T-cell (primary cell): ENCODE results near the gene JSRP1. TPM values are rescaled to one million over a fixed set of nuclear protein-coding genes. Genes with fewer than 3 reads are reported as not detected.
A peak's percentile ranks its signal among the peaks of the same experiment; 100 is the strongest.

Experiments
- ATAC-seq, 4 experiments: fragments of 200-7000 bp in 3 of 4; fragments of 150-1000 bp in 1 of 4; cut with Tn5 transposase; replicated peaks in 1 of 4; 1 replicate in 3 of 4; 2 replicates in 1 of 4; pipeline ENCODE4 v1.10.0; 2021; ENCODE audit warnings: moderate library complexity in 3 of 4, mild to moderate bottlenecking in 2 of 4, moderate number of reproducible peaks in 1 of 4
- CTCF ChIA-PET, 2 donors: fragments of 300-600 bp; sonication (Branson Sonifier 250); formaldehyde crosslinking; loops; one replicate each; lab custom pipeline; 2022; ENCODE audit warnings: antibody characterized with exemption in 2 of 2; lab: Charles Lee
- POLR2A ChIA-PET, 2 donors: fragments of 300-600 bp; sonication (Branson Sonifier 250); formaldehyde crosslinking; loops; one replicate each; lab custom pipeline; 2022; ENCODE audit warnings: antibody characterized with exemption in 2 of 2; lab: Charles Lee
- DNase-seq, 35 experiments: peaks; one replicate each; pipeline versions ENCODE4 v3.0.0 to v3.0.0-alpha.2; 2013 to 2023
- H3K27ac ChIP-seq: one replicate; pipeline ENCODE4 v1.5.1; 2013; ENCODE audit warnings: low read length
- H3K27me3 ChIP-seq, 2 experiments: replicated peaks in 1 of 2; 1 replicate in 1 of 2; 2 replicates in 1 of 2; pipeline versions ENCODE4 v1.6.1 to v1.7.0; 2013; ENCODE audit warnings: low read length in 1 of 2, mixed read lengths in 1 of 2; ENCODE audit not compliant: control insufficient read depth in 2 of 2, insufficient read depth in 2 of 2; ENCODE audit errors: extremely low read depth in 1 of 2
- H3K36me3 ChIP-seq, 2 donors: 1 replicate in 1 of 2; 2 replicates in 1 of 2; pipeline versions ENCODE4 v1.6.1 to v1.7.0; 2013; ENCODE audit warnings: low read length in 1 of 2; ENCODE audit not compliant: control insufficient read depth in 2 of 2, insufficient read depth in 1 of 2; ENCODE audit errors: extremely low read depth in 1 of 2
- H3K4me1 ChIP-seq, 2 experiments: 1 replicate in 1 of 2; 2 replicates in 1 of 2; pipeline versions ENCODE4 v1.6.1 to v1.7.0; 2013; ENCODE audit warnings: low read length in 2 of 2, mixed read lengths in 1 of 2; ENCODE audit not compliant: insufficient read depth in 2 of 2, control insufficient read depth in 1 of 2; ENCODE audit errors: extremely low read depth in 1 of 2
- H3K4me3 ChIP-seq, 2 donors: 1 replicate in 1 of 2; 2 replicates in 1 of 2; pipeline versions ENCODE4 v1.5.1 to v1.7.0; 2013; ENCODE audit warnings: mild to moderate bottlenecking in 2 of 2, low read length in 1 of 2, moderate library complexity in 1 of 2; ENCODE audit not compliant: control insufficient read depth in 1 of 2; ENCODE audit errors: extremely low read depth in 1 of 2
- H3K9me3 ChIP-seq: 2 replicates; pipeline ENCODE4 v1.7.0; 2013
- H3K27ac Mint-ChIP-seq, 2 donors: one replicate each; pipeline ENCODE4 v1.8.0; 2020 to 2021; ENCODE audit warnings: mild to moderate bottlenecking in 2 of 2, mixed read lengths in 2 of 2
- H3K27me3 Mint-ChIP-seq, 2 donors: one replicate each; pipeline ENCODE4 v1.8.0; 2021 to 2022; ENCODE audit warnings: mixed read lengths in 2 of 2
- H3K36me3 Mint-ChIP-seq: one replicate; pipeline ENCODE4 v1.8.0; 2021; ENCODE audit warnings: mixed read lengths
- H3K4me1 Mint-ChIP-seq, 3 donors: one replicate each; pipeline ENCODE4 v1.8.0; 2020 to 2022; ENCODE audit warnings: mixed read lengths in 3 of 3, mild to moderate bottlenecking in 1 of 3
- H3K4me3 Mint-ChIP-seq, 3 donors: one replicate each; pipeline ENCODE4 v1.8.0; 2020 to 2022; ENCODE audit warnings: mild to moderate bottlenecking in 3 of 3, mixed read lengths in 3 of 3, moderate library complexity in 3 of 3
- H3K9me3 Mint-ChIP-seq, 3 donors: one replicate each; pipeline ENCODE4 v1.8.0; 2020 to 2022; ENCODE audit warnings: mixed read lengths in 3 of 3
- WGBS: methylation state at CpG from one replicate; pipeline ENCODE4 v1.1.5; 2013; ENCODE audit warnings: missing lambda C conversion rate; ENCODE audit not compliant: insufficient coverage; 5-methylcytosine and 5-hydroxymethylcytosine counted together
- total RNA-seq, 35 experiments: library from RNA in 6 of 35; stranded (reverse) in 6 of 35; fragments of 120-200 nt in 1 of 35; gene quantifications; one replicate each; pipeline versions ENCODE4 v1.2.1 to v1.2.4 and lab custom pipeline; 2013 to 2026

JSRP1 gene, protein sequence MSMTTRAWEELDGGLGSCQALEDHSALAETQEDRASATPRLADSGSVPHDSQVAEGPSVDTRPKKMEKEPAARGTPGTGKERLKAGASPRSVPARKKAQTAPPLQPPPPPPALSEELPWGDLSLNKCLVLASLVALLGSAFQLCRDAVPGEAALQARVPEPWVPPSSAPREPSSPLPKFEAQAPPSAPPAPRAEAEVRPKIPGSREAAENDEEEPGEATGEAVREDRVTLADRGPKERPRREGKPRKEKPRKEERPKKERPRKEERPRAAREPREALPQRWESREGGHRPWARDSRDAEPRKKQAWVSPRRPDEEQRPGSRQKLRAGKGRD
- total RNA-seq (1 to 10 TPM in 2 of 5 donors, under 1 TPM in 2, not detected in 1; 0.42 to 1.5 (median 1.0) TPM), total RNA-seq (lab: John Stamatoyannopoulos, UW) (0.18 to 2.5 (median 0.83) reads per million in 29 experiments)
- 0.72 TPM for total RNA-seq (2013)

DNA sequence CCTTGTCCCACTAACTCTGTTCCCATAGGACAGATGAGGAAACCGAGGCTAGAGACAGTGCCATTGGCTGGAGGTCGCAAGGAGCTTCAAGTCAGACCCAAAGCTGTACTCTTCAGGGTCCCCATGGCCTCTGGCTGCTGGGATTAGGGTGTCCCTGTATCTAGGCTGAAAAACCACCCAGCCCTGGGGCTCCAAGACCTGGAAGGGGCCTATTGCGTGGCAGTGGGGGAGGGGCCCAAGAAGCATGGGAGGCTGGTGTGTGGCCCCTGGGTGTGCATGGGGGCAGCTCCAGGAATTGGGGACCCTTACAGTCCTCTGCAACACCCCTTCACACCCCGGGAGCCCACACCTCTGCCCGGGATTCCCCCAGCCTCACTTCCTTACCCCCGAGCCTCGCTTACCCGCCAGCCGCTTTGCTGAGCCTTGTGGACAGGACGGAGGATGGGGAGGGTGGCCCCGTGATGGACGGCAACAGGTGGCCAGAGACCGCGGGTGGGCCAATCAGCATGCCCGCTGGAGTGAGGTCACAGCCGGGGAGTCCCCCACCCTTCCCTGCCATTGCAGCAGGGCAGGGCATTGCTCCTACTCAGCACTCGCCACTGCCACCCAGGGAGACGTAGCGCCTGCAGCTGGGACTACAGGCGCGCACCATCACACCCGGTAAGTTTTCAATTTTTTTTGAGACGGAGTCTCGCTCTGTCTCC lies at the start of gene JSRP1:
TSS of gene JSRP1 (minus strand) at position 436 of the 704 bp plus-strand sequence. CDS start 1,103 bp downstream, outside the sequence.
- peak within 1 kb of the TSS in 2 of 3 donors; percentile 13 to 54 for H3K4me3 Mint-ChIP-seq
- DNase-seq (peak in 1 of 35 experiments; percentile 32), ATAC-seq (no peak)
- H3K4me1 Mint-ChIP-seq, result peaks cover 33 to 52% (median 37%) of the 10 kb centered on the region in 3 donors
- no peaks in the 10 kb centered on the region for H3K9me3 ChIP-seq
- 78% methylated on average over 15 of the region's 24 CpGs for WGBS
- ChIA-PET CTCF (no interaction called here), POLR2A (no interaction called here)
- peak within 1 kb of the TSS; percentile 98 for H3K27ac Mint-ChIP-seq
- H3K27me3 ChIP-seq, result peaks cover 0 to 31% of the 10 kb centered on the region in 2 experiments
- peak within 1 kb of the TSS; percentile 95 for H3K27ac ChIP-seq
- no peaks in the 10 kb centered on the region for H3K36me3 Mint-ChIP-seq
- H3K4me3 ChIP-seq, result no peak within 1 kb of the TSS
- no peaks in the 10 kb centered on the region for H3K9me3 Mint-ChIP-seq
- peaks cover 0 to 12% of the 10 kb centered on the region in 2 donors for H3K27me3 Mint-ChIP-seq
- H3K36me3 ChIP-seq, result no peaks in the 10 kb centered on the region
- H3K4me1 ChIP-seq, result peaks cover 9 to 76% of the 10 kb centered on the region in 2 experiments

DNA sequence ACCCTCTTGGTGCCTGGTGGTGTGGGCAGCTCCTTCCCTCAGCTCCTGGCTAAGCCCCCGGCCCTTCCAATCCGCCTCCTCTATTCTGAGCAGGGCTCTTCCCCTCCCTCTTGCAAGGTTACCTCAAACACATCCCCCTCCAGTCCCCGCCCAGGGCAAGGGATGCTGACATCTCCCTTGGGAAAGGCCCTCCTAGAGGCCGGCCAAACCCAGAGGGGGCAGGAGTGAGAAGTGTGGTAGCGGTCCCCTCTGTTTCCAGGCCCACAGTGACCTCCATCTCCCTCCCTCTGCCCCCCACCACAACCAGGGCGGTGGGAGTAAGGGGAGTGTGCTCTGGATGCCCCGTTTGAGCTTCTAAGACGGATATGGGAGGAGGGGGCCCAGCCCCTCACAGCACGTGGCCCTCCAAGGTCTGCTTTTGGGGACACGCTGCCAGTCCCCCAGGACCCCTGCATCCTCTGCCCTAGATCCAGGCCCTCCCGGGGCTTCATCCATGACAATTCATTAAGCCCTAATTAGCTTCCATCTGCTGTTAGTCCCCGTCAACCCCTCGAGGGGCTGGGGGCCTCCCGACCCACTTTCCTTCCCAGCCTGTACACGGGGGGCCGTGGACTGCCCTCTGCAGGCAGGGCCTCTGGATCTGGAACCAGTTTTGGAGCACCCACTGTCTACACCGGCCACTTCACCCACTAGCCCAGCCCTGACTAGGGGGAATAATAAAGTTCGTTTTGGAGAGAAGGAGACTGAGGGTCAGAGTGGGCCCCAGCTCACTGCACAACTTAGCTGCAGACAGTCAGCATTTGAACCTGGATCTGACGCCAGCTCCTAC lies 49.4 kb upstream of the JSRP1 start:
- Histone ChIP-seq H3K9me3 (no peaks in the 10 kb centered on the region), H3K27me3 (peaks cover 0 to 92% of the 10 kb centered on the region in 2 experiments), H3K27ac (no peak overlapping the region), H3K4me3 (no peak overlapping the region), H3K4me1 (peaks cover 0 to 30% of the 10 kb centered on the region in 2 experiments), H3K36me3 (no peaks in the 10 kb centered on the region)
- no peaks in the 10 kb centered on the region for H3K36me3 Mint-ChIP-seq
- ChIA-PET CTCF (no interaction called here), POLR2A (interaction anchor here in 1 of 2 donors (0.5 kb wide), 1 partner anchor 9 kb away, joined by 3 read pairs; no protein-coding TSS in a partner anchor)
- DNase-seq, result no peak
- no peak overlapping the region for H3K27ac Mint-ChIP-seq
- WGBS, result 78% methylated on average over 3 of the region's 19 CpGs
- H3K4me3 Mint-ChIP-seq, result no peak overlapping the region
- peaks cover 13 to 25% (median 14%) of the 10 kb centered on the region in 3 donors for H3K4me1 Mint-ChIP-seq
- H3K9me3 Mint-ChIP-seq, result no peaks in the 10 kb centered on the region
- ATAC-seq, result no peak
- H3K27me3 Mint-ChIP-seq, result peaks cover 36 to 61% of the 10 kb centered on the region in 2 donors

DNA sequence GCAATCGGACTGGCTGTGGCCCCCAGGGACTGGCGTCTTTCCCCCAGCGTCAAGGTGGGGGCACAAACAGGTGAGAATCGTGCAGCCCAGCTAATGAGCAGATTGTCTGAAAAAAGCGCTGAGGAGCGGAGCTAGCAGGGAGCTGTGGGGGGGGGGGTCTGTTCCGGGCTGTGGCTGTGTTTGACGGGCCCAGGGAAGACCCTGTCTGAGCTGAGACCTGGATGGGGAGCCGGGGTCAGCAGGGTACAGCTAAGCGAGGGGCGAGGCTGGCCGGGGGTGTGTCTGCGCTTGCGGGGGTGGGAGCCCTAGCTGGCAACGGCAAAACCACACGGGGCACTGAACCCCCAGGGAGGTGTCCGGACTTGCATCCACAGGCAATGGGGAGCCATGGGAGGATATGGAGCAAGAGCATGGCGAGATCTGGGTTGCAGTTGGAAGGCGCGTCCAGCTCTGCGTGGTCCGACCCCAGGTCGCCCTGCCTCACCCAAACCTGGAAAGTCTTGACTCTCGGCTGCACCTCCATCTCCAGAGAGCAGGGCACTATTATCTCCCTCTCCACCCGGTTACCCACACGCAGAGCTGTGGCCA lies 47.1 kb upstream of the JSRP1 start:
- peak overlapping the region; percentile 36 to 75 (median 67) for H3K4me3 Mint-ChIP-seq
- H3K27me3 ChIP-seq, result peaks cover 0 to 70% of the 10 kb centered on the region in 2 experiments
- H3K4me1 Mint-ChIP-seq, result peaks cover 7 to 22% (median 11%) of the 10 kb centered on the region in 3 donors
- 49% methylated on average over 16 of the region's 26 CpGs for WGBS
- ATAC-seq, result peak in 2 of 4 experiments; percentile 5 to 14
- no peaks in the 10 kb centered on the region for H3K36me3 ChIP-seq
- H3K4me3 ChIP-seq, result peak overlapping the region in 1 of 2 donors; percentile 15
- H3K27me3 Mint-ChIP-seq, result peaks cover 21 to 38% of the 10 kb centered on the region in 2 donors
- H3K4me1 ChIP-seq, result peaks cover 0 to 27% of the 10 kb centered on the region in 2 experiments
- POLR2A ChIA-PET, result no interaction called here
- H3K27ac Mint-ChIP-seq, result peak overlapping the region in 1 of 2 donors; percentile 43
- H3K9me3 ChIP-seq, result no peaks in the 10 kb centered on the region
- no peaks in the 10 kb centered on the region for H3K36me3 Mint-ChIP-seq
- no peak for DNase-seq
- CTCF ChIA-PET, result no interaction called here
- H3K27ac ChIP-seq, result no peak overlapping the region
- no peaks in the 10 kb centered on the region for H3K9me3 Mint-ChIP-seq

DNA sequence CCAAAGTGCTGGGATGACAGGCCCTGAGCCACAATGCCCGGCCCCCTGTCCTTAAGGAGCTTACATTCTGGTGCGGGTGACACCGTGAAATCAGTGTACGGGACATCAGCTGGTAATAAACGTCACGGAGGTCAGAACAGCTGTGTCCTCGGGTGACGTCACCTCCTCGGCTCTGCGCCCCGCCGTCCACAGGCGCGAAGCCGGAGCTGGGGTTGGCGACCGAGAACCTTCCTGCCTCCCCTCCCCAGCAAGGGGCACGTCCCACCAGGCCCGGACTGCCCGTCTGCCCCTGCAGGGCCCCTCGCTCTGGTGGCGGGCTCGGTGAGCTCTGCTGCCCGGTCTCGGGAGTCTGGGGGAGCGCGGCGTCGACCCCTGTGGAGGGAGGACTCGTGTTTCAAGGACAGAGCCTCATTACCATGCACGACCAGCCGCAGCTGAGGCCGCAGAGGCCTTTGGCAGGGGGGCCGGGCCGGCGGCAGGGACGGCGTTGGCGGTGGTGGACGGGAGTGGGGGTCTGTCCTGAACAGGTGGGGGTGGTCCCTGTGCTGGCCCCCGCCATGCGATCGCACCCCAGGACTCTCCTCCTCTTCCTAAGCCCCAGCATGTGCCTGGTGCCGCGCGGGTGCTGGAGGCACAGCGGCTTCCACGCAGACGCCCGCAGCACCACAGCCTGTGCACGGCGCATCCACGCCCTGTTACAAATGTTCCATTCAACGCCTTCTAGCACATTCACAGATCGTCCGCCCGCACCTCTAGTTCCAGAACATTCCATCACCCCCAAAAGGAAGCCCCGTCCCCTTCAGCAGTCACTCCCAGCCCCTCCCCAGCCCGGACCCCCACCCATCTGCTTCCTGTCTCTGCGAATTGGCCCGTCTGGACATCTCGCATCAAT lies 46.3 kb upstream of the JSRP1 start:
- peak in 5 of 35 experiments; percentile 17 to 37 (median 32) for DNase-seq
- no peaks in the 10 kb centered on the region for H3K9me3 Mint-ChIP-seq
- no peak overlapping the region for H3K27ac ChIP-seq
- peaks cover 20 to 36% of the 10 kb centered on the region in 2 donors for H3K27me3 Mint-ChIP-seq
- no peaks in the 10 kb centered on the region for H3K36me3 Mint-ChIP-seq
- ChIA-PET POLR2A (no interaction called here), CTCF (no interaction called here)
- peaks cover 7 to 22% (median 11%) of the 10 kb centered on the region in 3 donors for H3K4me1 Mint-ChIP-seq
- peaks cover 0 to 65% of the 10 kb centered on the region in 2 experiments for H3K27me3 ChIP-seq
- peak; percentile 57 to 73 (median 66) for ATAC-seq
- WGBS, result 20% methylated on average over 54 of the region's 62 CpGs
- H3K27ac Mint-ChIP-seq, result peak overlapping the region in 1 of 2 donors; percentile 43
- H3K4me3 Mint-ChIP-seq, result peak overlapping the region; percentile 36 to 75 (median 67)
- no peaks in the 10 kb centered on the region for H3K9me3 ChIP-seq
- H3K4me3 ChIP-seq, result peak overlapping the region; percentile 15 to 23
- no peaks in the 10 kb centered on the region for H3K36me3 ChIP-seq
- peaks cover 0 to 22% of the 10 kb centered on the region in 2 experiments for H3K4me1 ChIP-seq

DNA sequence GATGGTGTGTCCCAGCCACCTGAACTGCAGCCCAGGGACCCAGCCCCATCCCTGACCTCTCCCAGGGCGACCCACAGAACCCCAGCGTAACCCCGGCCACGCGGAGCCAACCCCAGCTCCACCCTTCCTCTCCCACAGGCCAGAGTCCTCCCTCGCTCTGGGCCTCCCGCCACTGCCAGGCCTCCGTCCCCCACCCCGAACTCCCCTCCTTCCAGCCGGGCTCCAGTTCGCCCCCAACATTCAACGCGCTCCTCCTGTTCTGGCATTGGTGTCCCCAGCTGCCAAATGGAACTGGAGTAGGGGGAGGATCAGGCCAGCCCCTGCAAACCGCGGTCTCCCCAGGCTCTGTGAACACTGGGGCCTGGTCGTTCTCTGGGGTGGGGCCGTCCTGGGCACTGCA lies 44.3 kb upstream of the JSRP1 start:
- peak overlapping the region in 1 of 3 donors; percentile 61 for H3K4me3 Mint-ChIP-seq
- Histone ChIP-seq H3K27ac (no peak overlapping the region), H3K4me3 (no peak overlapping the region), H3K4me1 (peaks cover 0 to 18% of the 10 kb centered on the region in 2 experiments), H3K27me3 (peaks cover 0 to 45% of the 10 kb centered on the region in 2 experiments), H3K9me3 (no peaks in the 10 kb centered on the region), H3K36me3 (no peaks in the 10 kb centered on the region)
- H3K27me3 Mint-ChIP-seq, result peaks cover 16 to 21% of the 10 kb centered on the region in 2 donors
- ATAC-seq (no peak), DNase-seq (no peak)
- no peaks in the 10 kb centered on the region for H3K36me3 Mint-ChIP-seq
- WGBS, result 85% methylated on average over 9 of the region's 17 CpGs
- ChIA-PET CTCF (no interaction called here), POLR2A (no interaction called here)
- peaks cover 7 to 20% (median 11%) of the 10 kb centered on the region in 3 donors for H3K4me1 Mint-ChIP-seq
- no peaks in the 10 kb centered on the region for H3K9me3 Mint-ChIP-seq
- no peak overlapping the region for H3K27ac Mint-ChIP-seq
